Activated naive CD8-positive, alpha-beta T cell (primary cell): ENCODE data around the gene P2RX5.
"Not testable (repeated sequence)": the region's sequence is repeated elsewhere in the genome, so short reads cannot be mapped to it uniquely, and the experiment has no call there.

Source experiments
- H3K27ac Mint-ChIP-seq: one replicate; pipeline ENCODE4 v1.8.0; 2021; ENCODE audit warnings: mixed read lengths
- H3K27me3 Mint-ChIP-seq: one replicate; pipeline ENCODE4 v1.8.0; 2021; ENCODE audit warnings: mixed read lengths
- H3K36me3 Mint-ChIP-seq: one replicate; pipeline ENCODE4 v1.8.0; 2021; ENCODE audit warnings: mixed read lengths
- H3K4me1 Mint-ChIP-seq: one replicate; pipeline ENCODE4 v1.8.0; 2021; ENCODE audit warnings: low read depth, mixed read lengths
- H3K4me3 Mint-ChIP-seq: one replicate; pipeline ENCODE4 v1.8.0; 2021; ENCODE audit warnings: mild to moderate bottlenecking, mixed read lengths
- H3K9me3 Mint-ChIP-seq: one replicate; pipeline ENCODE4 v1.8.0; 2021; ENCODE audit warnings: low read depth, mixed read lengths

Gene P2RX5

DNA sequence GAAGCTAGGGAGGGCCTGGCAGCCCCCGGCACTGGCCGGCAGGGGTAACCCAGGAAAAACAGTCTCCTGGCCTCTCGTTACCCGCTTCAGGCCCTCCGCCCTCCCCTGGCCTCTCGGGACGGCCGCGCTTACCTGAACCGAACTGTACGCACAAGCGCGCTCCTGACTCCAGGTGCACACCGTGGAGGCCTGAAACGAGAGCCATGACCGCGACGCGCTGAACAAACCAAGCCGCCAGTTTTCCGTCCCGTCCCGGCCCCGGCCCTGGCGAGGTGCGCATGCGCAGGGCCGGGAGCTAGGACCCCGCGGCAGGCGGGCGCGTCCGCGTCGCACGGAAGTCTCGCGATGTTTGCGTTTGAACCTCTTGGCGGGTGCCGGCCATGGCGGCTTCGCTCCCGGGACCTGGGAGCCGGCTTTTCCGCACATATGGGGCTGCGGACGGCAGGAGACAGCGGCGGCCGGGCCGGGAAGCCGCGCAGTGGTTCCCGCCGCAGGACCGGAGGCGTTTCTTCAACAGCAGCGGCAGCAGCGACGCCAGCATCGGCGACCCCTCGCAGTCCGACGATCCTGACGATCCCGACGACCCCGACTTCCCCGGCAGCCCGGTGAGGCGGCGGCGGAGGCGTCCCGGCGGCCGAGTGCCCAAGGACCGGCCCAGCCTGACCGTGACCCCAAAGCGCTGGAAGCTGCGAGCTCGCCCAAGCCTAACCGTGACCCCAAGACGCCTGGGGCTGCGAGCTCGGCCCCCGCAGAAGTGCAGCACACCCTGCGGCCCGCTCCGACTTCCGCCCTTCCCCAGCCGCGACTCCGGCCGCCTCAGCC, 27.8 kb upstream of the P2RX5 start, which contains the start of gene HASPIN:
Gene HASPIN, plus strand, starts transcription at position 348 of the 822 bp plus-strand sequence. Its CDS starts 33 bp downstream, at position 381.
- H3K27me3 Mint-ChIP-seq, result peaks cover 1% of the 10 kb centered on the region
- H3K36me3 Mint-ChIP-seq, result peaks cover 7% of the 10 kb centered on the region
- H3K4me3 Mint-ChIP-seq, result peak within 1 kb of the TSS; percentile 96
- peak within 1 kb of the TSS; percentile 91 for H3K27ac Mint-ChIP-seq
- no peaks in the 10 kb centered on the region for H3K9me3 Mint-ChIP-seq
- H3K4me1 Mint-ChIP-seq, result peaks cover 37% of the 10 kb centered on the region

DNA sequence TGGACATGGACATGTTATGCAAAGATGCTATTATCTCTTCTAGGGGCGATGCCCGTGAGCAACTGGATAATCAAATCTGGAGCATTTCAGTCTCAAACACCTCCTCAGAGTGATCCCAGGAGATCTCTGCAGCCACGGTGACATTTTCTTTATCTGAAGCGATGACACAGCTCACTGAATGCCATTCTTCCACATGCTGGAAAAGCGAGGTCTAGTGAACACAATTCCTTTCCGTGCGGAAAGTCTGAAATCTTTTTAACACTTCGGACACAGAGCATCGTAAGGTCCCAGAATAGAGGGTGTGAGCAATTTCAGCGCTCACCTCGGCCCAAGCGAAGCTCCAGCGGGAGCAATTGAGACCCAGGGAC, 27.2 kb upstream of the P2RX5 start:
- H3K27ac Mint-ChIP-seq, result peak overlapping the region; percentile 91
- peaks cover 1% of the 10 kb centered on the region for H3K27me3 Mint-ChIP-seq
- H3K4me1 Mint-ChIP-seq, result peaks cover 41% of the 10 kb centered on the region
- peak overlapping the region; percentile 96 for H3K4me3 Mint-ChIP-seq
- H3K9me3 Mint-ChIP-seq, result no peaks in the 10 kb centered on the region
- H3K36me3 Mint-ChIP-seq, result peaks cover 7% of the 10 kb centered on the region

DNA sequence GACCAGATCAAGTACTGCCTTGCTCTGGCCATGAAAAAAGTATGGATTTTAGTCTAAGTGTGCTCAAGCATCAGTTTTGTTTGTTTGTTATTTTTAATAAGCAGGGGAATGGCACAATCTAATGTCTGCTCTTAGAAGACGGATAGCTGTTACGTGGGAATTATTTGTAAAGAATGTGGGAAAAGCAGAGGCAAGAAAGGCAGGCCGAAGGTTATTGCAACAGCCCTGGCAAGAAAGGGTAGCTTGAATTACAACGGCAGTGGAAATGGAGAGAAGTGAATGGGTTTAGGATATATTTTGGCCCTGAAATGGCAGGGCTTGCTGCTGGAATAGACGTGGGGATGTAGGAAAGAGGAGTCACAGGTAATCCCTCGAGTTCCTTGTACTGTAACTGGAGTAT, 26.8 kb upstream of the P2RX5 start:
- Mint-ChIP-seq H3K9me3 (no peaks in the 10 kb centered on the region), H3K36me3 (peaks cover 7% of the 10 kb centered on the region), H3K4me3 (peak overlapping the region; percentile 96), H3K27me3 (peaks cover 1% of the 10 kb centered on the region), H3K27ac (peak overlapping the region; percentile 91), H3K4me1 (peaks cover 42% of the 10 kb centered on the region)

DNA sequence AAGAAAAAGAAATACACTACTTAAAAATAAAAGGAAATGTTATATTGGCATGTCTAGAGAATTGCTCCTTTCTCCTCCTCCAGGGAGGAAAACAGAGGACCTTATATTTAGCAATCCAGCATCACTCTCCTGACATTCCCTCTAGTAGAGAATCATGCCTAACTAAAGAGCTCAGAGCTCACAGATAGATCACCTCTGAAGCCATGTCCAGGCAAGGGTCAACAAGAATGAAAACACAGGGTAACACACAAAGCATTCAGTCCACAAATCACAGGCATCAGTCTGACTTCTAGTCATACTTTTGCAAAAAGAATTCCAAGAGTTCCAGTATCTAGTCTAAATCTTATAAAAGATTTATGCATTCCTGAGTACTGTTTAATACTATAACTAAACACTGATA, 23.3 kb upstream of the P2RX5 start:
- Mint-ChIP-seq H3K36me3 (peaks cover 17% of the 10 kb centered on the region), H3K27me3 (no peaks in the 10 kb centered on the region), H3K9me3 (no peaks in the 10 kb centered on the region), H3K27ac (no peak overlapping the region), H3K4me3 (peak overlapping the region; percentile 51), H3K4me1 (peaks cover 43% of the 10 kb centered on the region)

DNA sequence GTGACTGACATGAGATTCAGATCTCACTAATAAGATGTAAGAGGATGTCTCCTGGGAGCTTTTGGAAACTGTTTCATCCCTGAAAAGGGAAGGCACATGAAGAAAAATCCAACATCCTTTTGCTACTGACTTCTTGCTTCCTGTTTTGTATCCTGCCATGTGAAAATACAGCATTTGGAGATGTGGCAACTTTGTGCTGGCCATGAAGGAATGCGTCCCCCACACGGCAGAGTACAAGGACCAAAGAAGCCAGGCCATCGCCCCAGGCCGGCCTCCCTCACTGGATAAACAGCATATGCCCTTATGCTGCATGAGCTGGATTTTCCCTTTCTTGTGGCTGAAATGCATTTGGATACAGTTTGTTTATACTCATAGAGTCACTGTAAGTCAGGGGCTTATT, 22.2 kb upstream of the P2RX5 start:
- Mint-ChIP-seq H3K27ac (peak overlapping the region; percentile 22), H3K9me3 (no peaks in the 10 kb centered on the region), H3K27me3 (no peaks in the 10 kb centered on the region), H3K4me1 (peaks cover 45% of the 10 kb centered on the region), H3K36me3 (peaks cover 17% of the 10 kb centered on the region), H3K4me3 (peak overlapping the region; percentile 12)

DNA sequence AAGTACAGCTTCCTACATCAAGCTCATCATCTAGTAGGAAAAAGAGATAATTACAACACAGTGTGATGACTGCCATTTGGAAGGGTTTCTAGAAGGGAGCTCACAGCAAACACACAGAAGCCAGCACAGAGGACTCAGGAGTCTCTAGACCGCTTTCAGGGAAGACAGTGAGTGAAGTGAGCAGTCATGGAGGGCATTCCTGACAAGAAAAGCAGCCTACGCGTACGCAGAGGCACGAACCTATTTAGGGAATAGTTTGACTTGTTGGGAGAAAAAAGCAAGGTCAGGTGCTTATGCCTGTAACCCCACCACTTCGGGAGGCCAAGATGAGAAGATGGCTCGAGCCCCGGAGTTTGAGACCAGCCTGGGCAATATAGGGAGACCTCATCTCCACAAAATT, 19.3 kb upstream of the P2RX5 start:
- Mint-ChIP-seq H3K27me3 (no peaks in the 10 kb centered on the region), H3K36me3 (peaks cover 25% of the 10 kb centered on the region), H3K4me1 (peaks cover 48% of the 10 kb centered on the region), H3K27ac (no peak overlapping the region), H3K4me3 (no peak overlapping the region), H3K9me3 (no peaks in the 10 kb centered on the region)

DNA sequence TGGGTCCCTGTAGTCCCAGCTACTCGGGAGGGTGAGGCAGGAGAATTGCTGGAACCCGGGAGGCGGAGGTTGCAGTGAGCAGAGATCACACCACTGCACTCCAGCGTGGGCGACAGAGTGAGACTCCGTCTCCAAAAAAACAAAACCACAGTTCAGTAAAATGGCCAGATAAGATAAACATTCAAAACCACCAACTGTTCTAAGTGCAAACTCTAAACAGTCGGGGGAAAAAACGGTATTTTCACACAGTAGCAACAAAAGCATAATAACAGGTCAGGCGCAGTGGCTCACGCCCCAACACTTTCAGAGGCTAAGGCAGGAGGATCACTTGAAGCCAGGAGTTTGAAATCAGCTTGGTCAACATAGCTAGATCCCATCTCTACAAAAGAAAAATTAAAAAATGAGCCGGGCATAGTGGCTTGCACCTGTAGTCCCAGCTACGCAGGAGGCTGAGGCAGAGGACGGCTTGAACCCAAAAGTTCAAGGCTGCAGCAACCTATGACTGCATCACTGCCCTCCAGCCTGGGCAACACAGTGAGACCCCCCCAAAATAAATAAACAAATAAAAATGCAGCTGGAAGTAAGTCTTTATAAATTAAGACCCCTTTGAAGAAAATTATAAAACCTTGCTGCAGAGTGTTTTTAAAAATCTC, 17.0 kb upstream of the P2RX5 start:
- H3K9me3 Mint-ChIP-seq, result no peaks in the 10 kb centered on the region
- peak overlapping the region; percentile 76 for H3K27ac Mint-ChIP-seq
- H3K36me3 Mint-ChIP-seq, result peaks cover 20% of the 10 kb centered on the region
- peak overlapping the region; percentile 32 for H3K4me3 Mint-ChIP-seq
- H3K4me1 Mint-ChIP-seq, result peaks cover 46% of the 10 kb centered on the region
- no peaks in the 10 kb centered on the region for H3K27me3 Mint-ChIP-seq

DNA sequence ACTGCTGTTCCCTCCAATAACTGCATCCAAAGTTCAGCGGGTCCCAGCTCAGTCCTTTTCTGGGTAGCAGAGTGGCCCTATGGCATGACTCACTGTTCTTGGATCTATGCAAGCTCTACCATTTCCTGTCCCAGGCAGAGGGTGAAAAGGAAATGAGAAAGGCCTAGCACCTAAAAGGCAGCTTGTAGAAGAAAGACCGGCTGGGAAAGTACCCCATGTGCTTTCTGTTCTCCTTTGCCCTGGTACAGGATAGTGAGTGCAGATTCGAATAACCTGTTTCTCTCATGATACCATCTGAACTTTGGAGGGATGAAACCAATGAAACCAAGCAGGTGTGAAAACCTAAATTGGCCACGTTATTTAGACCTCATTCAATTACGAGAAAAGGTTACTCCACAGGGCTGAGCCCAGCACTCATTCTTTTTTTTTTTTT, 15.0 kb upstream of the P2RX5 start:
- H3K9me3 Mint-ChIP-seq, result no peaks in the 10 kb centered on the region
- H3K4me1 Mint-ChIP-seq, result peaks cover 45% of the 10 kb centered on the region
- H3K27me3 Mint-ChIP-seq, result no peaks in the 10 kb centered on the region
- H3K4me3 Mint-ChIP-seq, result peak overlapping the region; percentile 60
- H3K27ac Mint-ChIP-seq, result peak overlapping the region; percentile 76
- H3K36me3 Mint-ChIP-seq, result peaks cover 14% of the 10 kb centered on the region

DNA sequence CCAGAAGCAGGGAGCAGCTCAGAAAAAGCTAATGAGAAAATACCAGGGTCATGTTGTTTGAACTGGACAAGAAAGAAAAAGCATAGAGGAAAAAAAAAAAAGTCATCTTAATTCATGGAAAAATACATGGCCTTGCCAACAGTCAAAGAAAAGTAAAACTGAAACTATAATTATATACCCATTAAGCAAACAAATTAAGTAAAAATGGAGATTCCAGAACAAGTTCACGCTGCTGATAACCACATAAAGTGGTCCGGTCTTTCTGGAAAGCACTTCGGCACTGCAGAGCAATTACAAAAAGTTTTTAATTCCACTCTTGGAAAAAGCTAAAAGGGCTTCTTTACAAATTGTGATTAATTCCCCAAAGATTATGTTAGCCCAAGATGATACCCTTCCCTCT, 12.4 kb upstream of the P2RX5 start:
- H3K4me3 Mint-ChIP-seq, result no peak overlapping the region
- peaks cover 40% of the 10 kb centered on the region for H3K4me1 Mint-ChIP-seq
- H3K27me3 Mint-ChIP-seq, result no peaks in the 10 kb centered on the region
- H3K9me3 Mint-ChIP-seq, result no peaks in the 10 kb centered on the region
- H3K36me3 Mint-ChIP-seq, result peaks cover 8% of the 10 kb centered on the region
- peak overlapping the region; percentile 41 for H3K27ac Mint-ChIP-seq

DNA sequence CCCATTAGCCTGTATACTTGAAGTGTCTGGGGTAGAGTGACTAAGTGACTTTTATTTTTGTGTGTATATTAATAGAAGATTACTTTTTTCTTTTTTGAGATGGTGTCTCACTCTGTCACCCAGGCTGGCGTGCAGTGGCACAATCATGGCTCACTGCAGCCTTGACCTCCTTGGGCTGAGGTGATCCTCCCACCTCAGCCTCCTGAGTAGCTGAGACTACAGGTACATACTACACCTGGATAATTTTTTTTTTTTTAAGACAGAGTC, 9.7 kb upstream of the P2RX5 start:
- H3K4me3 Mint-ChIP-seq, H3K36me3 Mint-ChIP-seq, H3K9me3 Mint-ChIP-seq, H3K27ac Mint-ChIP-seq, H3K27me3 Mint-ChIP-seq: not testable (repeated sequence)
- peaks cover 17% of the 10 kb centered on the region for H3K4me1 Mint-ChIP-seq

DNA sequence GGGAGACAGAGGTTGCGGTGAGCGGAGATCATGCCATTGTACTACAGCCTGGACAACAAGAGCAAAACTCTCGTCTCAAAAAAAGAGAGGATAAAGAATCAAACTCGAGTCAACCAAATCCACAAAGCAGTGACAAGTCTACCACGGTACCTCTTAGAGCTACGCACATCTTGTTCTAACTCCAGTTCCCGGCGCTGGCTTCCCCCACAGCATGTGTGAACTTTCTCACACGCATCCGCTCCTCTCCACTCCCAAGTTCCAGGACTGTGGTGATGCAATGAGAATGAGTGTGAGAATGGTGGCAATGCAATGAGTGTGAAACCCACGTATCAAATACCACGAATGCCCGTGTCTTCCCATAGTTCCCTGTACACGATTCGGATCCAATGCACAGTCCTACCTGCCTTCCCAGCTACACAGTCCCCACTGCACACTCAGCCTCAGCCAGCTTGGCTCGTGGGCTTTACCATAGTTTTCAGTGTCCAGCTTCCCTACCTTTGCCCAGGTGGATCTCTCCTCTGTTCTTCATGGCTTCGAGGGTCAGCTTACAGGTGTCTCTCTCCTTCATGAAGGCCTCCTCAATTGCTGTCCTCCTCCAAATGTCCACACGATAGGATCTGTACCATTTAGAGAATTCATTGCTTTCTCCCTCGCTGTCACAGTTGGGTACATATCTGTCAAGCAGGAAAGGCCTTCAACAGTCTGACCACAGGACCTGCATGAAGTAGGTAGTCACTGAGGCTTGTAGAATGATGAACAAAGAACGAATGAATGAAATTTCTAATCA, 9.2 kb upstream of the P2RX5 start:
- Mint-ChIP-seq H3K4me1 (peaks cover 14% of the 10 kb centered on the region), H3K9me3 (no peaks in the 10 kb centered on the region), H3K4me3 (no peak overlapping the region), H3K27ac (no peak overlapping the region), H3K36me3 (peaks cover 2% of the 10 kb centered on the region), H3K27me3 (no peaks in the 10 kb centered on the region)

DNA sequence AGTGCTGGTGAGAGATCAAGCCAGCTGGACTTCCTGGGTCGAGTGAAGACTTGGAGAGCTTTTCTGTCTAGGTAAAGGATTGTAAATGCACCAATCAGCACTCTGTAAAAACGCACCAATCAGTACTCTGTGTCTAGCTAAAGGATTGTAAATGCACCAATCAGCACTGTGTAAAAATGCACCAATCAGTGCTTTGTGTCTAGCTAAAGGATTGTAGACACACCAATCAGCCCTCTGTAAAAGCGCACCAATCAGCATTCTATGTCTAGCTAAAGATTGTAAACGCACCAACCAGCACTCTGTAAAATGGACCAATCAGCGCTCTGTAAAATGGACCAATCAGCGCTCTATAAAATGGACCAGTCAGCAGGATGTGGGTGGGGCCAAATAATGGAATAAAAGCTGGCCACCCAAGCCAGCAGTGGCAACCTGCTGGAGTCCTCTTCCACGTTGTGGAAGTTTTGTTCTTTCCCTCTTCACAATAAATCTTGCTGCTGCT, 6.1 kb upstream of the P2RX5 start:
- not testable (repeated sequence) for H3K27me3 Mint-ChIP-seq, H3K4me1 Mint-ChIP-seq, H3K27ac Mint-ChIP-seq

DNA sequence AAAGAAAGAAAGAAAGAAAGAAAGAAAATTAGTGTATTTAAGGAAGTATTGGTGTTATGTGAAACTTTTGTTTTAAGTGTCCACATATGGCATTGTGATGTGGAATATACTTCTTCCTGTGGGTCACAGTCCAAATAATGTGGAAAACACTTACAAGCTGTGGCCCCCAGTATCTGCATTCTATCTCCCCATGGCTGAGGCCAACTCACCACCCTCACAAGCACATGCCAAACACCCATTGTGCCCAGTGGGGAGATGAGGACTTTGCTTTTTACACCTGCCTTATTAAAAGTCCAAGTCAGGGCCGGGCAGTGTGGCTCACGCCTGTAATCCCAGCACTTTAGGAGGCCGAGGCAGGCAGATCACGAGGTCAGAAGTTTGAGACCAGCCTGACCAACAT, 4.0 kb upstream of the P2RX5 start:
- no peaks in the 10 kb centered on the region for H3K27me3 Mint-ChIP-seq
- H3K36me3 Mint-ChIP-seq, result peaks cover 2% of the 10 kb centered on the region
- H3K27ac Mint-ChIP-seq, result no peak overlapping the region
- H3K4me3 Mint-ChIP-seq, result no peak overlapping the region
- no peaks in the 10 kb centered on the region for H3K9me3 Mint-ChIP-seq
- H3K4me1 Mint-ChIP-seq, result peaks cover 4% of the 10 kb centered on the region

More for the DNA sequence above, 6.1 kb upstream of the P2RX5 start:
- not testable (repeated sequence) for H3K9me3 Mint-ChIP-seq, H3K4me3 Mint-ChIP-seq, H3K36me3 Mint-ChIP-seq

DNA sequence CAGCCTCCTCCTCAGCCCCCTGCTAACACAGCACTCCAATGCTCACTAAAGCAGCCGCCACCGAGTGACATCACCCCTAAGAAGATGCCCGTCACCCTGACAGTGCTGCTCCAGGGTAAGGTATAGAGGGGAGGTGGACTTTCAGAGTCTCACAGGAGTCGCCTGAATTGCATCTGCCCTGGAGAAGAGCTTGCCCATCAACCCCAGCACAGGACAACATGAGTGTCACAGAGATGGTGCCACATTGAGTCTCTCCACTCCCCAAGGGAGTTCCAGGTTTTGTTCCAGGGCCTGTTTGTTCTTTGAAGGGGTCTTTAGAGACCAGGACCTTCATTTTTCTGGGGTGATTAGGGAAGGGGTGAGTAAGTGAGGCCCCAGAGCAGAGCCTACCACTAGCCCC, 2.2 kb upstream of the P2RX5 start:
- Mint-ChIP-seq H3K27me3 (no peaks in the 10 kb centered on the region), H3K4me3 (peak overlapping the region; percentile 60), H3K27ac (no peak overlapping the region), H3K36me3 (peaks cover 2% of the 10 kb centered on the region), H3K4me1 (peaks cover 15% of the 10 kb centered on the region), H3K9me3 (no peaks in the 10 kb centered on the region)

DNA sequence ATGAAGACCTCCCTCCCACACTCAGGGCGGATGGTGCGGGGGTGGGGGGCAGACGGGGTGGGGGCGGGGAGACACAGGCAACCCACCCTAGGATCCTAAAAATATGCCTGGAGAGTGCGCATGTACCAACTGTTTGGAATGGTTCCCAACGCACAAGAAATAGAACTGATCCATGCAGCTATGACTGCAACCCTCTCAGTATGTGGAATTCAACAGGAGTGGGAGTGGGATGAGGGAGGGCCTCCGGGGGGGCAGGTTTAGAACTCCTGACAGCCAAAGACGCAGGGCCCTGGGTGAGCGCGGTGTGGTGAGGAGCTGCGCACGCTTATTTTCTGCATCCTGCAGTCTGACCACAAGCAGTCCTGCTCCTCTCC, 1.1 kb upstream of the P2RX5 start:
- Mint-ChIP-seq H3K36me3 (no peaks in the 10 kb centered on the region), H3K4me3 (no peak overlapping the region), H3K27ac (no peak overlapping the region), H3K4me1 (peaks cover 19% of the 10 kb centered on the region), H3K27me3 (no peaks in the 10 kb centered on the region), H3K9me3 (no peaks in the 10 kb centered on the region)
